Endothelial cell of umbilical vein (primary cell): Measurements from ENCODE around the gene CD47.

ENCODE experiments used
- CTCF ChIP-seq, 2 donors: IDR thresholded peaks; 1 replicate in 1 of 2; 2 replicates in 1 of 2; pipeline ENCODE4 v1.5.1; 2011; ENCODE audit warnings: low read length in 2 of 2, mild to moderate bottlenecking in 2 of 2, moderate library complexity in 2 of 2, control low read depth in 1 of 2, inconsistent platforms in 1 of 2, low read depth in 1 of 2; ENCODE audit not compliant: insufficient read depth in 1 of 2; ENCODE audit errors: extremely low read depth in 1 of 2
- POLR2AphosphoS5 ChIP-seq: IDR thresholded peaks from 2 replicates; pipeline ENCODE4 v1.6.1; 2012; ENCODE audit warnings: low read depth, mild to moderate bottlenecking, control low read depth, low read length, moderate library complexity; ENCODE audit not compliant: insufficient read depth

GRCh38 chr3:108099244-108099643, 8.4 kb upstream of the CD47 start:
- TF ChIP-seq CTCF (IDR thresholded peaks at IDR 0.05; ENCODE audit: extremely low read depth in 1 of 2, insufficient read depth in 1 of 2, low read depth in 1 of 2, low read length in 2 of 2) (no peak), POLR2AphosphoS5 (no peak)
